ENCODE measurements around the gene TBP.

GRCh38 chr6:170514908-170515307, 39.3 kb upstream of the TBP start:
- TF ChIP-seq, protein P1, sequence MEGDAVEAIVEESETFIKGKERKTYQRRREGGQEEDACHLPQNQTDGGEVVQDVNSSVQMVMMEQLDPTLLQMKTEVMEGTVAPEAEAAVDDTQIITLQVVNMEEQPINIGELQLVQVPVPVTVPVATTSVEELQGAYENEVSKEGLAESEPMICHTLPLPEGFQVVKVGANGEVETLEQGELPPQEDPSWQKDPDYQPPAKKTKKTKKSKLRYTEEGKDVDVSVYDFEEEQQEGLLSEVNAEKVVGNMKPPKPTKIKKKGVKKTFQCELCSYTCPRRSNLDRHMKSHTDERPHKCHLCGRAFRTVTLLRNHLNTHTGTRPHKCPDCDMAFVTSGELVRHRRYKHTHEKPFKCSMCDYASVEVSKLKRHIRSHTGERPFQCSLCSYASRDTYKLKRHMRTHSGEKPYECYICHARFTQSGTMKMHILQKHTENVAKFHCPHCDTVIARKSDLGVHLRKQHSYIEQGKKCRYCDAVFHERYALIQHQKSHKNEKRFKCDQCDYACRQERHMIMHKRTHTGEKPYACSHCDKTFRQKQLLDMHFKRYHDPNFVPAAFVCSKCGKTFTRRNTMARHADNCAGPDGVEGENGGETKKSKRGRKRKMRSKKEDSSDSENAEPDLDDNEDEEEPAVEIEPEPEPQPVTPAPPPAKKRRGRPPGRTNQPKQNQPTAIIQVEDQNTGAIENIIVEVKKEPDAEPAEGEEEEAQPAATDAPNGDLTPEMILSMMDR (IDR thresholded peaks at IDR 0.05), result no peak
- TF ChIP-seq POLR2A (IDR thresholded peaks at IDR 0.05), result no peak

Measured in vagina (tissue), 2 donors.